ENCODE results near the gene GOPC.

Gene GOPC

GRCh38 chr6:117558818-117559217 is 43.5 kb downstream of the GOPC start:
- Histone ChIP-seq H3F3A (ENCODE audit: low read depth) (no peaks in the 10 kb centered on the region), H3K4me2 (ENCODE audit: low read depth, low read length, poor library complexity, severe bottlenecking) (no peak overlapping the region), H3K27me3 (ENCODE audit: insufficient read depth, low read length, poor library complexity, severe bottlenecking) (no peaks in the 10 kb centered on the region), H3K9ac (ENCODE audit: low read depth, low read length, poor library complexity, severe bottlenecking) (no peak overlapping the region), H3K9me2 (replicated peaks; ENCODE audit: low read depth, low read length) (no peaks in the 10 kb centered on the region), H4K20me1 (ENCODE audit: insufficient read depth, low read length, poor library complexity, severe bottlenecking) (no peaks in the 10 kb centered on the region), H2AFZ (ENCODE audit: low read length) (no peak overlapping the region), H3K9me3 (ENCODE audit: insufficient read depth, low read depth, low read length) (no peaks in the 10 kb centered on the region), H3K4me1 (ENCODE audit: insufficient read depth, low read length, poor library complexity, severe bottlenecking) (peaks cover 8% of the 10 kb centered on the region), H3K79me2 (ENCODE audit: insufficient read depth, low read length) (no peaks in the 10 kb centered on the region), H3K36me3 (ENCODE audit: insufficient read depth, low read length) (peaks cover 28% of the 10 kb centered on the region), H3K4me3 (ENCODE audit: low read length, poor library complexity, severe bottlenecking) (no peak overlapping the region)
- TF ChIP-seq EZH2phosphoT487 (IDR thresholded peaks at IDR 0.05; ENCODE audit: borderline replicate concordance) (no peak), CTCF (conservative IDR thresholded peaks at IDR 0.05; ENCODE audit: low read length) (no peak)

- TF ChIP-seq EZH2phosphoT487 (IDR thresholded peaks at IDR 0.05; ENCODE audit: borderline replicate concordance) (no peak), CTCF (conservative IDR thresholded peaks at IDR 0.05; ENCODE audit: low read length) (no peak)
- Histone ChIP-seq H4K20me1 (ENCODE audit: insufficient read depth, low read length, poor library complexity, severe bottlenecking) (no peaks in the 10 kb centered on the region), H3F3A (ENCODE audit: low read depth) (no peaks in the 10 kb centered on the region), H2AFZ (ENCODE audit: low read length) (no peak overlapping the region), H3K4me2 (ENCODE audit: low read depth, low read length, poor library complexity, severe bottlenecking) (no peak overlapping the region), H3K79me2 (ENCODE audit: insufficient read depth, low read length) (no peaks in the 10 kb centered on the region), H3K9me2 (replicated peaks; ENCODE audit: low read depth, low read length) (no peaks in the 10 kb centered on the region), H3K4me1 (ENCODE audit: insufficient read depth, low read length, poor library complexity, severe bottlenecking) (peaks cover 17% of the 10 kb centered on the region), H3K36me3 (ENCODE audit: insufficient read depth, low read length) (peaks cover 22% of the 10 kb centered on the region), H3K9me3 (ENCODE audit: insufficient read depth, low read depth, low read length) (no peaks in the 10 kb centered on the region), H3K4me3 (ENCODE audit: low read length, poor library complexity, severe bottlenecking) (no peak overlapping the region), H3K27me3 (ENCODE audit: insufficient read depth, low read length, poor library complexity, severe bottlenecking) (no peaks in the 10 kb centered on the region), H3K9ac (ENCODE audit: low read depth, low read length, poor library complexity, severe bottlenecking) (no peak overlapping the region)
Observed at GRCh38 chr6:117557951-117558350, 44.4 kb downstream of the GOPC start.

GRCh38 chr6:117555882-117556498 is 46.3 kb downstream of the GOPC start:
- H3K27me3 ChIP-seq (ENCODE audit: insufficient read depth, low read length, poor library complexity, severe bottlenecking) = no peaks in the 10 kb centered on the region

More at GRCh38 chr6:117555882-117556498, 46.3 kb downstream of the GOPC start:
- H3K4me2 ChIP-seq (ENCODE audit: low read depth, low read length, poor library complexity, severe bottlenecking) = peak overlapping the region; percentile 51
- H3K36me3 ChIP-seq (ENCODE audit: insufficient read depth, low read length) = peaks cover 4% of the 10 kb centered on the region; the same call in 1 of the 2 replicates
- peak overlapping the region; percentile 22; the same call in 1 of the 2 replicates for H2AFZ ChIP-seq (ENCODE audit: low read length)
- no peaks in the 10 kb centered on the region for H3K79me2 ChIP-seq (ENCODE audit: insufficient read depth, low read length)
- H3K9me2 ChIP-seq (replicated peaks; ENCODE audit: low read depth, low read length) = no peaks in the 10 kb centered on the region
- H3K9me3 ChIP-seq (ENCODE audit: insufficient read depth, low read depth, low read length) = no peaks in the 10 kb centered on the region
- TF ChIP-seq EZH2phosphoT487 (IDR thresholded peaks at IDR 0.05; ENCODE audit: borderline replicate concordance) (no peak), CTCF (conservative IDR thresholded peaks at IDR 0.05; ENCODE audit: low read length) (peak; percentile 83)
- no peak overlapping the region for H3K9ac ChIP-seq (ENCODE audit: low read depth, low read length, poor library complexity, severe bottlenecking)
- peaks cover 23% of the 10 kb centered on the region for H3K4me1 ChIP-seq (ENCODE audit: insufficient read depth, low read length, poor library complexity, severe bottlenecking)
- no peaks in the 10 kb centered on the region for H4K20me1 ChIP-seq (ENCODE audit: insufficient read depth, low read length, poor library complexity, severe bottlenecking)
- no peaks in the 10 kb centered on the region for H3F3A ChIP-seq (ENCODE audit: low read depth)
- peak overlapping the region; percentile 37 for H3K4me3 ChIP-seq (ENCODE audit: low read length, poor library complexity, severe bottlenecking)
